Measurements from ENCODE around the gene CDYL. TPM values are rescaled to one million over a fixed set of nuclear protein-coding genes. Genes with fewer than 3 reads are reported as not detected.

Gene CDYL
- total RNA-seq, 3 donors from 2014 or later, result 58.9 to 74.9 (median 71.9) TPM

GRCh38 chr6:4778086-4778485 is 1.9 kb downstream of the CDYL start:
- ATAC-seq (no peak), DNase-seq (no peak)
- H3K36me3 ChIP-seq (ENCODE audit: low read depth), result no peaks in the 10 kb centered on the region
- no peaks in the 10 kb centered on the region for H3K9me3 ChIP-seq
- H3K4me1 ChIP-seq (ENCODE audit: low read depth), result peaks cover 26% of the 10 kb centered on the region
- TF ChIP-seq CTCF (IDR thresholded peaks at IDR 0.05), result no peak
- intact Hi-C loops (cut with DNase I, micrococcal nuclease), result no loop called here
- no peak overlapping the region for H3K4me3 ChIP-seq

- intact Hi-C loops (cut with DNase I, micrococcal nuclease), result no loop called here
- TF ChIP-seq CTCF (IDR thresholded peaks at IDR 0.05), result no peak
- Histone ChIP-seq H3K9me3 (no peaks in the 10 kb centered on the region), H3K36me3 (ENCODE audit: low read depth) (no peaks in the 10 kb centered on the region), H3K4me3 (no peak overlapping the region), H3K4me1 (ENCODE audit: low read depth) (peaks cover 26% of the 10 kb centered on the region)
- DNase-seq, result peak in 1 of 3 donors; percentile 35
- ATAC-seq, result no peak
Observed at GRCh38 chr6:4780360-4780812, 4.2 kb downstream of the CDYL start.

- ATAC-seq, result no peak
- Histone ChIP-seq H3K36me3 (ENCODE audit: low read depth) (no peaks in the 10 kb centered on the region), H3K4me3 (no peak overlapping the region), H3K4me1 (ENCODE audit: low read depth) (peaks cover 26% of the 10 kb centered on the region), H3K9me3 (no peaks in the 10 kb centered on the region)
- intact Hi-C loops (cut with DNase I, micrococcal nuclease), result no loop called here
- TF ChIP-seq CTCF (IDR thresholded peaks at IDR 0.05), result no peak
- no peak for DNase-seq
Observed at GRCh38 chr6:4781426-4781825, 5.2 kb downstream of the CDYL start.

- intact Hi-C loops (cut with DNase I, micrococcal nuclease), result no loop called here
- no peak for TF ChIP-seq CTCF (IDR thresholded peaks at IDR 0.05)
- peak; percentile 83 for ATAC-seq
- Histone ChIP-seq H3K4me1 (ENCODE audit: low read depth) (peaks cover 26% of the 10 kb centered on the region), H3K36me3 (ENCODE audit: low read depth) (no peaks in the 10 kb centered on the region), H3K4me3 (no peak overlapping the region), H3K9me3 (no peaks in the 10 kb centered on the region)
- DNase-seq, result peak in 1 of 3 donors; percentile 24
Observed at GRCh38 chr6:4781967-4782575, 5.9 kb downstream of the CDYL start.

- no peaks in the 10 kb centered on the region for H3K9me3 ChIP-seq
- no peak for TF ChIP-seq CTCF (IDR thresholded peaks at IDR 0.05)
- ATAC-seq (no peak), DNase-seq (no peak)
- peaks cover 23% of the 10 kb centered on the region for H3K4me1 ChIP-seq (ENCODE audit: low read depth)
- no peak overlapping the region for H3K4me3 ChIP-seq
- intact Hi-C loops (cut with DNase I, micrococcal nuclease), result no loop called here
- no peaks in the 10 kb centered on the region for H3K36me3 ChIP-seq (ENCODE audit: low read depth)
Observed at GRCh38 chr6:4786996-4787395, 10.8 kb downstream of the CDYL start.

- ATAC-seq (no peak), DNase-seq (no peak)
- no peak for TF ChIP-seq CTCF (IDR thresholded peaks at IDR 0.05)
- intact Hi-C loops (cut with DNase I, micrococcal nuclease), result no loop called here
- H3K4me3 ChIP-seq, result no peak overlapping the region
- H3K4me1 ChIP-seq (ENCODE audit: low read depth), result peaks cover 12% of the 10 kb centered on the region
- H3K9me3 ChIP-seq, result no peaks in the 10 kb centered on the region
- H3K36me3 ChIP-seq (ENCODE audit: low read depth), result no peaks in the 10 kb centered on the region
Observed at GRCh38 chr6:4788482-4788881, 12.3 kb downstream of the CDYL start.
